GM21526 (cell line): ENCODE data around the gene CAB39.
A peak's percentile ranks its signal among the peaks of the same experiment; 100 is the strongest.

Experiments used
- ATAC-seq: cut with Tn5 transposase; IDR thresholded peaks from one replicate; pipeline ENCODE4 v1.9.1; 2021; ENCODE audit warnings: moderate library complexity; ENCODE audit not compliant: unreplicated experiment, low FRiP score

CAB39 gene

DNA sequence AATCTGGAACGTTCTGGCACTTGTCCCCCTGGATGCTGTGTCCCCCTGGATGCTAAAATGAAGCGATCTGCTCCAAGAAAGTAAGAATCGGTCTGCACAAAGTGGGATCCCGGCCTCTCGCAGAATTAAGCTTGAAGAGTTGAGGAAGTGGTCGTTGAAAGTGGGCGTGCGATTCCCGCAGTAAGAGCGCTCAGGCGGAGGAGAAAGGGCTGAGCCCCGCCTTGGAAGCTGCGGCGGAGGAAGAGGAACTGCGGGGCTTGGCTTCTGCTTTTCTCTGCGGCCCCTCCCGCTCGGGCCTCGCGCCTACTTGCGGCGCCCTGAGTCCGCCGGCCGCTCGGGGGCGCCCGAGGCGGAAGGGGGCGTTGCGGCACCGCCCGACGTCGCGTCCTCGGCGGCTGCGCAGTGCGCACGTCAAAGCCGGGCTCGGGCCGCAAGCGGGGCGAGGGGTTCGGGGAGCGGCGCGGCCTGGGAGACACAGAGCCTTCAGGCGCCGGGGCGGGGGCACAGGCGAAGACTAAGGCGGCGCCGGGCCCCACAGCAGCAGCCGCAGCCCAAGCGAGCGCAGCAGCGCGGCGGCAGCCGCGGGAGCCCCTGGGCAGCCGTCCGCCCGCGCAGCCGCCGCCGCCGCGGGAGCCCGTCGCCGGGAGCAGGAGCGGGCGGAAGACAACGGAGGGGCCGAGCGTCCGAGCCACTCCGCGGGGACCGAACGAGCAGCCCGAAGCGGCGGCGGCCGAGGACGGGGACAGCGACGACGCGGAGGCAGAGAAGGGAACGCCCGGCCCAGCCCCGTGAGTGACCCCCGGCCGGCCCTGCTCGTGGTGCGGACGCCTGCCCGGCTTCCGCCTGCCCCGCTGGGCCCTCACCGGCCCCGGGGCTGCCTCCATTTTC, at the start of gene CAB39:
CAB39 (plus strand) TSS at position 400 of the 888 bp plus-strand sequence. CDS start 47,160 bp downstream, outside the sequence.
- peak; percentile 90 for ATAC-seq

DNA sequence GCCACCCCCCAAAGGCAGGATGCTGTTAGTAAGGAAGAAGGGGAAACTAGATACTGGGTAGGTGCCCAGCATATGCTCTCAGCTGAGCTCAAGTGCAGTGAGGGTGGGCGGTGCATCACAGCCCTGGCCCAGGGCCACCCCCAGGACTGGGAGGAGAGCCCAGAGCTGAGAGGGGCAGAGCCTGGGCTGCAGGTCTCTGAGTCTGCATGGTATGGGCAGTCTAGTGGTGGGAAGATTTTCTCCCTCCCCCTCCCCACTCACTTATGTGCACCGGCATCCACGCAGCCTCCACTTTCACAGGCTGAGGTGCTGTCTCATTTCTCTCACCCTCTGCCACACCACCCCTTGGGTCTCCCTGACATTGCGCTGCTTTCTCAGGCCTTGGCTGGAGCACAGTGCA, 48.5 kb upstream of the CAB39 start:
- no peak for ATAC-seq

DNA sequence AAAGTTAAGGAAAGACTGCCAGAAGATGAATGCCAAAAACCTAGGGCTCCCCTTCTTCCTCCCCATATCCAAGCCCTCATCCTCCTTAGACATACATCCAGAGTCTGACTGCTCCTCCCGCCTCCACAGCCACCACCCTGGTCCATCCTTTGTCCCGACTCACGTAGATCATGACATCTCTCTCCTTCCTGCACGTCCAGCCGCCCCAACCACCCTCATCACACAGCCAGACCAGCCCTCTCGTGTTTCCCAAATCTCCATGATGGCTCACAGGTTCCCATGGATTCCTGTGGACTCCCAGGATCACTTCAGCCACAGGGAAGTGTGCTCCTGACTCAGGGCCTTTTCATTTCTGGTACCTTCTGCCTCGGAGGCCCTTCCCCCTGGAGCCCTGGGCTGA, 47.8 kb upstream of the CAB39 start:
- no peak for ATAC-seq

DNA sequence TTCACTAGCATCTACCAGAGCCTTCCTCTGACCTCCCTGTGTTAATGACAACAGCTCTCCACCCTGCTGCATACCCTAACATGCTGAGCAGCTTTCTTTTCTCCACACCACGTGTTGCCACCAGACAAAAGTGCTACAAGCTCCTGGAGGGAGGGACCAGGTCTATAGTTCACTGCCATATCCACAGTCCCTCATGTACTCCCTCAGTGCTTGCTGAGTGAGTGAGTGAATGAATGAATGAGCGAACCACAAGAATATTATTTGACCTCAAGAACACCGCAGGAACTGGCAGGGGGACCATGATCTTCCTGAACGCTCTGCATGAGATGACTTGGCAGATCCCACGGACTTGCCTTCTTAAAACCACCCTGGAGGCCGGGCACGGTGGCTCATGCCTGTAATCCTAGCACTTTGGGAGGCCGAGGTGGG, 47.4 kb upstream of the CAB39 start:
- no peak for ATAC-seq

DNA sequence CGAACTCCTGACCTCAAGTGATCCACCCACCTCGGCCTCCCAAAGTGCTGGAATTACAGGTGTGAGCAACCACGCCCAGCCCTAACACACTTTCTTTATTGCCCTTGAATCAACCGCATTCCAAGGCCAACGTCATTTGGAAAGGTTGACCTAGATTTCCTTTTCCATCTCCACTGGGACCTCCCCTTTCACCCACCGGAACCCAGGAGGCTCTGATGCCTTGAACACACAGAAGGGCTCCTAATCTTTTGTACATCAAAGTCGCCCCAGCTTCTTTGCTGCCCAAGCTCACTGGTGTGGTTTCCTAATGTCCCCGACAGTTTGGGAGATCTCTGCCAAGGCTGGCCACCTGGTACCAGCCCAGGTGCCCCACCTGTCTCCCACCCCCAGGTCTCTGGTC, 46.2 kb upstream of the CAB39 start:
- ATAC-seq: no peak

DNA sequence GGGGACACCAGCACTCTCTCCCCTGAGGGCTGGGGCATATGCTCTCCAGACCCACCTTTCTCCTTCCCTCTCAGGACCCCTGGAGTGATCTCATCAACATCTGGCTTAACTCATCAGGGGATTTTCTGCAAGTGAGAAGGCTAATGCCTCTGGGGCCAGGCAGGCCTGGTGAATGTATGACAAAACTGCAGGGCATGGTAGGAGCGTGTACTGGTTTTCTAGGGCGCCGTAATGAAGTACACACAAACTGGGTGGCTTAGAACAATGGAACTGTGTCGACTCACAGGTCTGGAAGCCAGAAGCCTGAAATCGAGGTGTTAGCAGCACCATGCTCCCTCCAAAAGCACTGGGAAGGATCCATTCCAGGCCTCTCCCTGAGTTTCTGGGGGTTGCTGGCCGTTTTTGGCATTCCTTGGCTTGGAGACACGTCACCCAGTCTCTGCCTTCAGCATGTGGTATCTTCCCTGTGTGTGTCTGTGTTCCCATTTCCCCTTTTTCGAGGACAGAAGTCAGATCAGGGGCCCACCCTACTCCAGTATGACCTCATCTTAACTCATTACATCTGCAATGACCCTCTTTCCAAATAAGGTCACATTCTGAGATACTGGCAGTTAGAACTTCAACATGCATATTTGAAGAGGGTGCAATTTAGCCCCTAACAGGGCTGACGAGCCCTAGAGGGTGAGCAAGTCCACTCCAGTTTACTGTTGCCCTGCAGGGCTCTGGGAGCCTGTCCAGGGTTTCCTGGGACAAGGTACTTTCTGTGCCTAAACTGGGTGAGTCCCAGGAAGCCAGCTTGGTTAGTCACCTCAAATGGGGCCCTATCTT, 45.5 kb upstream of the CAB39 start:
- no peak for ATAC-seq

DNA sequence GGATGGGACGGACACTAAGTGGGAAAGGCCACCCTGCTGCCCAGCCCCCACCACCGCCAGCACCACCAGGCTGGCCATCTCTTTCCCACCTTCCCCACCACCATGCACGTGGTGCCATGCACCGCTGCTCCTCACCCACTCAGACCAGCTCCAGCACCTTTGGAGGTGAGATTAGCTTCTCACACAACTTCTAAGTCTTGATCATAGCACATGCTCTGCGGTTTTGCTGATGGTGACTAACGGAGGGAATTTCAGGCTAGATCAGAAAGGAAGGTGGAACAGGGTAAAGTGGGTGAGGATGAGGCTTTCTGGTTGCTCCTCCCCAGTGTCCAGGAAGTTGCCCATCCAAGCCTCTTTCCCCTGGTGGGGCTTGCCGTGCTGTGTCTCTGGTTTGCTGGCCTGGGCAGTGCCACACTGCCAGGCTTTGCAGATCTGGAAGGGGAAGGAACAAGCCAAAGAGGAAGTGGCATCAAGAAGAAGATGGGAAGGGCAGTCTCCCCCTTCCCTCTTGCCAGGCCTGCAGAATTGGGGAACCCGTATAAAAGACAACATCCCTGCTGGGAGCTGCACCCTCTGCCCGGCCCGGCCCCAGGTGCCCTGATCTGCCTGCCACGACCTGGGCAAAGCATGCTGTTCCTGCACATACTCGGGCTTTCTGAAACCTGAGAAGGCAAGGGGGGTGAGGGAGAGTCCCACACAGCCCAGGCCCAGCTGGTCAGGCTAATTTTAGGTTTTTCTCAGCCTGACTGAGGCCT, 44.3 kb upstream of the CAB39 start:
- peak; percentile 71 for ATAC-seq

DNA sequence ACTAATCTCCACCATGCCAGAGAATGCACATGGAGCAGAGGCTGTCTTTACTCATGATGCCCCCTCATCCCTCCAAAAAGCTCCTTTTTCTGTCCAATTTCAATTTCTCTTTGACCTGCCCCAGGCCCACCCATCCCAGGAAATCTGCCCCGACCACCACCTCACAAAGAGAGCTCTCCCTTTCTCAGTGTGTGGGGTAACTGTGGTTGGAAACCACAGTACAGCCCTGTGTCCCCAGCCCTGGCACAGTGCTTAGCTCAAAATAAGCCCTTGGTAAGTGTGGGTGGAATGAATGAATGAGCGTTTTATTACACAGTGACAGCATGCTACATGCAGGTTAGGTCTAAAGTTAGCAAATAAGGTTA, 43.7 kb upstream of the CAB39 start:
- peak; percentile 33 for ATAC-seq

DNA sequence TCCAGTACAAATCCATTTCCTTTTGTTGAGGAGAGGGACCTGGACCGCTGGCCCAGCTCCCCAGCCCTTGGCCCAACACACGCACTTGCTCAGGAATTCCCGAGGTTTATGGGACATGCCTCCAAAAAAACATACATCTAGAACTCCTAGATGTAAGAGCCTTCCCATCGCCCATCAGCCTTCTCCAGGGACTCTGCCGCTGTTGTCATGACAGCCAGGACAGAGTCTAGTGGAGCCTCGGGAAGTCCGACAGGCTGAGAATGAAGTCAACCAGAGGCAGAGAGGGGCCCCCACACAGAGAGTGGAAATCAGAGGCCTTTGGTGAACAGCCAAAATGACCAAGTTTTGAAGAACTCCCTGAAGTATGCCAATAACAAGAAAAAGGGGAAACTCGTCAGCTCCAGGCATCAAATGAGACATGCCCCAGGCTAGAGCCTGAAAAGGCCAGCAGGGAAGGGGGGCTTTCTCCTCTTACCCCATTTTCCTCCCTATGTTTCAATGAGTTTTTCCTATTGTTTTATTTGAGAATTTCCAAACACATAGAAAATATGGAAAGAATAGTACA, 43.2 kb upstream of the CAB39 start:
- no peak for ATAC-seq

DNA sequence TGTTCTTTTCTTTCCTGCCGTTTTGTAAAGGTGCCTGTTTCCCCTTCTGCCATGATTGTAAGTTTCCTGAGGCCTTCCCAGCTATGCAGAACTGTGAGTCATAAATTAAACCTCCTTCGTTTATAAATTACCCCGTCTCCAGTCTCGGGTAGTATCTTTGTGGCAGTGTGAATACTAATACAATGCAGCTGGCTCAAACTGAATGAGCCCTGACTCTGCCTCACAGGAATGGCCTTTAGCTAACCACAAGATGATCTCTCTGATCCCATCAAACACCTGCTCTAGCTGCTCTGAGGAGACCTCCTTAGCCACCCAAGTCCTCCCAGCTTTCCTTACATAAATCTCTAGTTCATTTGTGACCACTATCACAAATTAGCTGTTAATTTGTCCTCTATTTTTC, 41.5 kb upstream of the CAB39 start:
- ATAC-seq: no peak

DNA sequence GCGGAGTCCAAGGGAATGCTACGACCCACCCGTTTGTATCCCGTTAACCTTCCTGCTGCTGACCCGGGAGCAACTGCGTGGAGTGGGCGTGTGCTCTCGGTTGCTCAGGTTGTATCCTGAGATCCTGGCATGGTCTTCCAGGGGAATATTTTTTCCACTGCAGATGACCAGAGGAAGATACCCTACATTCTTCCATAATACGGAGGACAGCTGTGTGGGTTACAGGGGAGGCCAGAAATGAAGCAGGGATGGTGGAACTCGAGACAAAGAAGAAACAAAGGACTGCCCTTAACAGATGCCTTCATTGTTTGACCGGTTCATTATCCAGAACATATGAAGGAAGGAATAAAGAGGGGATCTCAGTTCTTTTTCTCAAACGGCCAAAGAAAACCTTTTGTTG, 39.8 kb upstream of the CAB39 start:
- ATAC-seq: no peak

DNA sequence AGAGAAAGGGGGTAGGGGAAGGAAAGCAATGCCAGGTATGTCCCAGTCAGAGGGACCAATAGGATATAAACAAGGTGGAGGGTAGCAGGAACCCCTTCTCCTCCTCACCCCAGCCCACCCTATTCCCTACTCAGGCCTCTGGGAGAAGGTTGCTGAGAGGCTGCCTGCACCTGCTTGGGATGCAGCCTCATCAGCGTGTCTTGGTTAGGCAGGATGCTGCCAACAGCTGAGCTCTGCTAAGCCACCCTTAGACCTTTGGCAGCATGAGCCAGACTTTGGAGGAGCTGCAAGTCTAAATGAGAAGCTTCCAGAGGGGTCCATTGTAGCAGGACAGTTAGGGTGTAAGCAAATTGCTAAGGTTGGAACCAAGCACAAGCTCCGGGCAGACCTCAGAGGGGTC, 38.2 kb upstream of the CAB39 start:
- no peak for ATAC-seq

DNA sequence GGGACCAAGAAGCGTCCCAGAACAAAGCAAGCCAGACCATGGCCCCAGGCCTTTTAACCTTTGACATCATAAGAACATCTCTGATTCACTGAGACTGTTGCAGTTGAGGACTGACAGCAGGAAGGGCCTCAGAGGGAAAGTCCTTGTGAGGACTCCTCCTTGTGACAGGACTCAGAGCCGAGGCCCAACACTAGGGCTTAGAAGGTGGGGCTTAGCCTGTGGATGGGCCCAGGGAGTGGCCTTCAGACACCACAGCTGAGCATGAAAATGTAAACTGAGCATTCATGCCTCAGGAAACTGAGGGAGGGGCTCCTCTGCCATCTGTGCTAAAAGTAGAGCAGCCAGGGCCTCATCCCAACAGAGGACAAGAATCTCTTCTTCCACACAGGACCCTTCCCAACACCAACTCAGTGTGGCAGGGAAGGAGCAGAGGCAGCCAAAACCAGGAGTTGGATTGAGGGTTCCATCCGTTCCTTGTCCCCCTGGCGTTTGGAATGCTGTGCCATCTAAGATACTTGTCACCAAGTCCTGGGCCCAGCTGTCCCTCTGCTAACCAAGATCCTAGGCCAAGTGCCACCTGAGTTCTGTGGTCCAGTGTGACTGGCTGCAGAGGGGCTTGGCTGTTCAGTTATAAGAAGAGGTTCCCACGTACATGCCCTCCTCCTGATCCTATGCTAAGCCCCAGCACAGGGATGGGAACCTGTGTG, 37.5 kb upstream of the CAB39 start:
- no peak for ATAC-seq

DNA sequence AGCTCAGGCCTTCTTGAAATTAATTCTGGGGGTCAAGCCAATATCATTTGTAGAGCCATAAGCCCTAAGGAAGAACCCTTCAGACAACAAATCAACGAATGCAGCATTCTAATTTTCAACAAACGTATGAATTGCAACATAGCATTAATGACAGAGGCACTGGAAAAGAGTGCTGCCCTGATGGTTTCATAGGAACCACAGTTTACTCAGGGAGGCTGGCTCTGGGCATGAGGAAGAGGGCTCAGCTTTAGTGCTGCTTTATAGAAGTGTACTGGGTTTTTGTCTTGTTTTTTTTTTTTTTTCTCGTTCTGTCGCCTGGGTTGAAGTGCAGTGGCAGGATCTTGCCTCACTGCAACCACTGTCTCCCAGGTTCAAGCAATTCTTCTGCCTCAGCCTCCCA, 36.1 kb upstream of the CAB39 start:
- no peak for ATAC-seq

DNA sequence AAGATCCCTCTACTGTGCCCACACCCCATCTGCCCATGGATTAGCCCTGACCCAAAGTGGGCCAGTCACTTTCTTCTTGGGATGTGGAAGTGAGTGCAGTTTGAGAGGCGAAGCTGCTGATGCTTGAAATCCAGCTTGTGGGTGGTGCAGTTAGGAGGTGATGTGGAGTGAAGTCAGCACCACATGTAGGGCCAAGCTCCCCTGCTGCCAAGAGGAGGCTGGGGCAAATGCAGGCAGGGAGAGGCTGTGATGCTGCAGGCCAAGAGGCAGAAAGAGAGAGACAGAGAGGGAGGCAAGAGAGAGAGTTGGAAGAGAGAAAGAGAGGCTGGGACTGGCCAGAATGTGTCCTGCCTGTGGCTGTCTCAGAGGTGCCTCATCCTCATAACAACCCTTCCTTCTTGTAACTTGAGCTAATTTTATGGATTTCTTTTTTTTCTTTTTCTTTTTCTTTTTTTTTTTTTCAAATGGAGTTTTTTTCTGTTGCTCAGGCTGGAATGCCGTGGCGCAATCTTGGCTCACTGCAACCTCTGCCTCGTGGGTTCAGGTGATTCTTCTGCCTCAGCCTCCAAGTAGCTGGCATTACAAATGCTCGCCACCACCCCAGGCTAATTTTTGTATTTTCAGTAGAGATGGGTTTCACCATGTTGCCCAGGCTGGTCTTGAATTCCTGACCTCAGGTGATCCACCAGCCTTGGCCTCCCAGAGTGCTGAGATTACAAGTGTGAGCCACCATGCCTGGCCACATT, 35.3 kb upstream of the CAB39 start:
- ATAC-seq: no peak

DNA sequence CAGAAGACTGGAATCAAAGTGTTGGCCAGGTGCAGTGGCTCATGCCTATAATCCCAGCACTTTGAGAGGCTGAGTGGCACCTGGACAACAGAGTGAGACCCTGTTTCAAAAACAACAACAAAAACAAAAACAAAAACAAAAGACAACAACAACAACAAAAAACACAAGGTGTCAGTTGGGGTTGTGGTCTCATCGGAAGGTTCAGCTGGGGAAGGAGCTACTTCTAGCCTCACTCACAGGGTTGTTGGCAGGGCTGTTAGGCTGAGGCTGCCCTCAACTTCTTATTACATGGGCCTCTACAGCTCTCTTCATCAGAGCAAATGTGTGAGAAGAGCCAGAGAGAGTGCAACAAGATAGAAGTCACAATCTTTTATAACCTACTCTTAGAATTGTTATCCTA, 34.6 kb upstream of the CAB39 start:
- ATAC-seq: no peak

DNA sequence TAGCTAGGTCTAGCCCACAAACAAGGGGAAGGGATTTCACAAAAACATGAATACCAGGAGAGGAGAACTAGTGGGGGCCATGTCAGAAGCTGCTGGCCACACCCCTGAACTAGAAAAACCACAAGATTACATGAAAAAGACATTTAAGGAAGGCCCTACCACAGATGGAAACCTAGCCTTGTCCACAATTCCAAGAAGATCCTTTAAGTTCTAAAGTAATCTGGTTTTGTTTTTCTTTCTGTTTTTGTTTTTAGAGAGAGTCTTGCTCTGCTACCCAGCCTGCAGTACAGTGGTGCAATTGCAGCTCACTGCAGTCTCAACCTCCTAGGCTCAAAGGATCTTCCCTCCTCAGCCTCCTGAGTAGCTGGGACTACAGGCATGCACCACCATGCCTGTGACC, 34.2 kb upstream of the CAB39 start:
- no peak for ATAC-seq

DNA sequence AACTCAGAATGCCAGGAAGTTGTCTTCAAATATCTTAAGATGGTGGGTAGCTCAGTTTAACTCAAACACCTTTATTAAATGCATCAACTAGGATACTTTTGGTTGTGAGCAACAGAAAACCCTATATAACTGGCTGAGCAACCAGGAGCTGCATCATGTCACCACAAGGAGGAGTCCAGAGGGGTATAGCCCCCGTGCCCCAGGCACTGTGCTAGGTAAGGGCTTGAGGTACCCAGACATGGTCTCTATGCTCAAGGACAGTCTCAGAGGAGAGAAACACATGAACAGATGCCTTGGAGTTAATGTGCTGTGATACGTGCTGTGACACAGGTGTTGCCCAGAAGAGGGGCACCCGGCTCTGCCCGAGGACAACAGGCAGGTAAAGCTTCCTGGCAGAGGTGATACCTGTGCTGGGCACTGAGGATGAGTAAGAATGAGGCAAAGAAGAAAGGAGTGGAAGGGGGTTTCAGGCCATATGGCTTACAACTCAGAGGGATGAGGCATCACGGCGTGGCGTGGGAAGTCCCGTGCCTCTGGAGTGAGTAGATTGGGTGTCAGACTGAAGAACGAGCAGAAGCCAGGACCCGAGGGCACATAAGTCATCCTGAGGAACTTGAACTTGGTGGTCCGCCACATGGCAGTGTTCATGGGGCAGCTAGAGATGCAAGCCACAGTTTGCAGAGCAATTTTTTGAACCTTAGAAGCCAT, 32.0 kb upstream of the CAB39 start:
- no peak for ATAC-seq

DNA sequence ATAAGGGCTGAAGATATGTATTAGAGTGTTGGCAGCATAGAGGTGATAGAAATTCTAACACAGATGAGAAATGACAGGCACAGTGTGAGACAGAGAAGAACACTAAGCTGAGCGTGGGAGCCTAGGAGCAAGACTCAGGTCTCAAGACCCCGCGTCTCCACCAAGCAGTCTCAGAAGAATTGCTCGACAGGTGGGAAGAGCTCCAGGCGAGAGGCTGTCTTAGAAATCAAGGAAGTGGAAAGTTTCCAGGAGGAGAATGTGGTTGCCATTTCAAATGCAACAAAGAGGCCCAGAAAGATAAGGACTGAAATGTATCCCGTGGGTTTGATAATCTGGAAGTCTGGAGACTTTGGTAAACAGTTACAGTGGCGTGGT, 31.5 kb upstream of the CAB39 start:
- ATAC-seq: no peak
